Gastroesophageal sphincter (tissue), 3 donors: ENCODE data around the gene ZMIZ1.
A peak's percentile ranks its signal among the peaks of the same experiment; 100 is the strongest.

Experiments used
- POLR2A ChIP-seq, 2 donors: fragments of 450-650 bp; IDR thresholded peaks; one replicate each; pipeline ENCODE4 v1.6.1; 2017; ENCODE audit warnings: antibody characterized with exemption in 2 of 2, mild to moderate bottlenecking in 2 of 2, moderate library complexity in 1 of 2
- POLR2AphosphoS5 ChIP-seq: sonication (generic); formaldehyde crosslinking; IDR thresholded peaks from one replicate; pipeline ENCODE4 v1.6.1; 2017; ENCODE audit warnings: antibody characterized with exemption
- TF ChIP-seq, protein P1 (sequence below), 4 experiments: fragments of 200-600 bp in 2 of 4; fragments of 450-650 bp in 2 of 4; sonication (generic) in 1 of 4; IDR thresholded peaks; one replicate each; pipeline ENCODE4 v1.5.1; 2017 to 2019; ENCODE audit warnings: antibody characterized with exemption in 4 of 4, mild to moderate bottlenecking in 2 of 4, moderate library complexity in 2 of 4

DNA sequence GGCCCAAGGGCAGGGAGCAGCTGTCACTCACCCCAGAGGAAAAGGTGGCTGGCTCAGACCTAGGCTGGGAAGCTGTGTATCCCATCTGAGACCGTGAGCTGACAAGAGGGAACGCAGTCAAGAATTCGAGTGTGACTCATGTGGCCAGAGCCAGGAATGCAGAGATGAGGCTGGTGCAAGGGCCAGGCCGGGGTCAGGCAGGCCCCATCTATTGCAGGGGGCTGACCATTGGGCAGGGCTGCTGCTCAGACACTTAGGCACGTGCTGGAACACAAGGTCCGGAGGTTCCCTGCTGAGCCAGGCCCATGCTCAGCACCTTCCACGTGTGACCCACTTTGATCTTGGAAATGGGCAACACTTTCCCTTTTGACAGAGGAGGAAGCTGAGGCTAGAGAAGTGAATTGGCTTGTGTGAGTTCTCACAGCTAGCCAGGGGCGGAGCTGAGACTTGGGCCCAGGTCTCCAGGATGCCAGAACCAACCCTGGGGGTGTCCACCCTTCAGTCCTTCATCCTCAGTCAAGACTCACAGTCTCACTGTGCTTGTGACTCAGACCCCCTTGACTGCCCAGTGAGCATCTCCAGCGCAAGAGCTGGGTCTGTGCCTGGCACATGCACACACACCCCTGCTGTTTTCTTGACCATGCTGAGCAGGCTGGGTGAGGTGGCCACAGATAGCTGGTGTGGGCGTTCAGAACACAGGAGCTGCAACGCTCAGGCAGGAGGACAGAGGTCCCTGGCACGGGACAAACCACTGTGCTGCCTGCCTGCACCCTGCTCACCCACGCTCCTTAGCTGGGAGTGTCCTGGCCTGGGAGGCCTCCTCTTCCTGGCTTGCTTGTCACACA lies 230.9 kb downstream of the ZMIZ1 start:
- TF ChIP-seq, protein P1, sequence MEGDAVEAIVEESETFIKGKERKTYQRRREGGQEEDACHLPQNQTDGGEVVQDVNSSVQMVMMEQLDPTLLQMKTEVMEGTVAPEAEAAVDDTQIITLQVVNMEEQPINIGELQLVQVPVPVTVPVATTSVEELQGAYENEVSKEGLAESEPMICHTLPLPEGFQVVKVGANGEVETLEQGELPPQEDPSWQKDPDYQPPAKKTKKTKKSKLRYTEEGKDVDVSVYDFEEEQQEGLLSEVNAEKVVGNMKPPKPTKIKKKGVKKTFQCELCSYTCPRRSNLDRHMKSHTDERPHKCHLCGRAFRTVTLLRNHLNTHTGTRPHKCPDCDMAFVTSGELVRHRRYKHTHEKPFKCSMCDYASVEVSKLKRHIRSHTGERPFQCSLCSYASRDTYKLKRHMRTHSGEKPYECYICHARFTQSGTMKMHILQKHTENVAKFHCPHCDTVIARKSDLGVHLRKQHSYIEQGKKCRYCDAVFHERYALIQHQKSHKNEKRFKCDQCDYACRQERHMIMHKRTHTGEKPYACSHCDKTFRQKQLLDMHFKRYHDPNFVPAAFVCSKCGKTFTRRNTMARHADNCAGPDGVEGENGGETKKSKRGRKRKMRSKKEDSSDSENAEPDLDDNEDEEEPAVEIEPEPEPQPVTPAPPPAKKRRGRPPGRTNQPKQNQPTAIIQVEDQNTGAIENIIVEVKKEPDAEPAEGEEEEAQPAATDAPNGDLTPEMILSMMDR (IDR thresholded peaks at IDR 0.05): no peak
- peak; percentile 47 for TF ChIP-seq POLR2AphosphoS5
- TF ChIP-seq POLR2A (IDR thresholded peaks at IDR 0.05): no peak
